Astrocyte (in vitro differentiated cells and primary cell): Measurements from ENCODE around the gene GLRX5. TPM values are rescaled to one million over a fixed set of nuclear protein-coding genes. Genes with fewer than 3 reads are reported as not detected.
A peak's percentile ranks its signal among the peaks of the same experiment; 100 is the strongest.

ENCODE experiments used
- DNase-seq: peaks from one replicate; pipeline ENCODE4 v3.0.0-alpha.2; 2010; ENCODE audit warnings: low read depth
- FAIRE-seq: peaks from 2 replicates; lab custom pipeline; 2011; peaks lifted over from hg19 to GRCh38; lab: Jason Lieb, UNC
- H2AFZ ChIP-seq: 2 replicates; pipeline ENCODE4 v1.6.0; 2012; ENCODE audit warnings: low read depth, low read length, inconsistent platforms
- H3K27ac ChIP-seq: 2 replicates; pipeline ENCODE4 v1.5.1; 2011; ENCODE audit warnings: low read depth, low read length, inconsistent platforms
- H3K27me3 ChIP-seq: 2 replicates; pipeline ENCODE4 v1.6.0; 2011; ENCODE audit warnings: low read length, inconsistent platforms; ENCODE audit not compliant: insufficient read depth
- H3K36me3 ChIP-seq: 2 replicates; pipeline ENCODE4 v1.5.1; 2011; ENCODE audit warnings: low read length, inconsistent platforms; ENCODE audit not compliant: insufficient read depth
- H3K4me1 ChIP-seq: 2 replicates; pipeline ENCODE4 v1.5.1; 2011; ENCODE audit warnings: low read length, inconsistent platforms; ENCODE audit not compliant: insufficient read depth
- H3K4me2 ChIP-seq: 2 replicates; pipeline ENCODE4 v1.6.0; 2012; ENCODE audit warnings: low read length, inconsistent platforms
- H3K4me3 ChIP-seq: 2 replicates; pipeline ENCODE4 v1.5.1; 2011; ENCODE audit warnings: low read depth, mild to moderate bottlenecking, low read length, inconsistent platforms; ENCODE audit not compliant: insufficient read depth
- H3K79me2 ChIP-seq: 2 replicates; pipeline ENCODE4 v1.6.0; 2012; ENCODE audit warnings: mild to moderate bottlenecking, low read length, inconsistent platforms; ENCODE audit not compliant: insufficient read depth
- H3K9ac ChIP-seq: 2 replicates; pipeline ENCODE4 v1.6.0; 2012; ENCODE audit warnings: mild to moderate bottlenecking, low read length, inconsistent platforms
- H3K9me3 ChIP-seq: 2 replicates; pipeline ENCODE4 v1.5.1; 2012; ENCODE audit warnings: low read depth, mild to moderate bottlenecking, low read length, inconsistent platforms; ENCODE audit not compliant: insufficient read depth
- H4K20me1 ChIP-seq: 2 replicates; pipeline ENCODE4 v1.6.0; 2012; ENCODE audit warnings: low read length, inconsistent platforms; ENCODE audit not compliant: insufficient read depth
- H3K27ac Mint-ChIP-seq: one replicate; pipeline ENCODE4 v1.8.0; 2021; ENCODE audit warnings: mild to moderate bottlenecking, mixed read lengths; ENCODE audit not compliant: unreplicated experiment
- H3K27me3 Mint-ChIP-seq: one replicate; pipeline ENCODE4 v1.8.0; 2021; ENCODE audit warnings: low read depth, mixed read lengths; ENCODE audit not compliant: unreplicated experiment
- H3K36me3 Mint-ChIP-seq: one replicate; pipeline ENCODE4 v1.8.0; 2021; ENCODE audit warnings: low read depth, mixed read lengths; ENCODE audit not compliant: unreplicated experiment
- H3K4me1 Mint-ChIP-seq: one replicate; pipeline ENCODE4 v1.8.0; 2021; ENCODE audit warnings: low read depth, mixed read lengths; ENCODE audit not compliant: unreplicated experiment
- H3K4me3 Mint-ChIP-seq: one replicate; pipeline ENCODE4 v1.8.0; 2021; ENCODE audit warnings: mild to moderate bottlenecking, moderate library complexity, mixed read lengths; ENCODE audit not compliant: unreplicated experiment
- H3K9me3 Mint-ChIP-seq: one replicate; pipeline ENCODE4 v1.8.0; 2021; ENCODE audit warnings: mild to moderate bottlenecking, mixed read lengths; ENCODE audit not compliant: unreplicated experiment
- EZH2 ChIP-seq: IDR thresholded peaks from 2 replicates; pipeline ENCODE4 v1.6.1; 2012; ENCODE audit warnings: mild to moderate bottlenecking, low read length, inconsistent platforms; ENCODE audit not compliant: insufficient read depth
- total RNA-seq: library from RNA; stranded (reverse); gene quantifications from 2 replicates; pipeline ENCODE4 v1.2.1, GENCODE V29; 2021
- TF ChIP-seq, protein P1 (sequence below): IDR thresholded peaks from 2 replicates; pipeline ENCODE4 v1.5.1; 2011; ENCODE audit warnings: low read depth, mild to moderate bottlenecking, inconsistent platforms, low read length, moderate library complexity; ENCODE audit not compliant: insufficient read depth

GLRX5 gene
- total RNA-seq, 1 donor from 2014 or later = 50.5 TPM

DNA sequence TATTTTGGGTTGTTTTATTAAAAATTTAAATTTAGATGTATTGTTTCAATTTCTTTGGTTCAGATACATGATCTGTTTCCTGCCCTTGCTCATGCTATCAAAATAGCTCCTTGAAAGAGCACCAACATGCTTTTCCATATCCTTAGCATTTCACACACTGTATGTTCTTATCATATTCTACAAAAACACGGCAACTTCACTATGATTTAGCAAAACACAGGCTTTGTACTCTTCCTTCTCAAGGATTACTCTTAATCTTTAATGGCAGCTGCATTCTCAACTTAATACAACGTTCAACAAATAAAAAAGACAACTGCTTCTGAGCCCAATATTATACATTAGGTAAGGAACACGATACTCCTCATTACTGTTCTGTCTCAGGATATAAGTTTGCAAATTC, 2.9 kb upstream of the GLRX5 start:
- peak overlapping the region; percentile 93 for H3K4me3 ChIP-seq
- peaks cover 68% of the 10 kb centered on the region for H4K20me1 ChIP-seq
- H3K27me3 Mint-ChIP-seq = no peaks in the 10 kb centered on the region
- no peaks in the 10 kb centered on the region for H3K9me3 Mint-ChIP-seq
- DNase-seq = no peak
- peak overlapping the region; percentile 93 for H3K4me3 Mint-ChIP-seq
- peak overlapping the region; percentile 99 for H3K4me2 ChIP-seq
- H2AFZ ChIP-seq = no peak overlapping the region
- H3K9ac ChIP-seq = peak overlapping the region; percentile 92
- TF ChIP-seq, protein P1, sequence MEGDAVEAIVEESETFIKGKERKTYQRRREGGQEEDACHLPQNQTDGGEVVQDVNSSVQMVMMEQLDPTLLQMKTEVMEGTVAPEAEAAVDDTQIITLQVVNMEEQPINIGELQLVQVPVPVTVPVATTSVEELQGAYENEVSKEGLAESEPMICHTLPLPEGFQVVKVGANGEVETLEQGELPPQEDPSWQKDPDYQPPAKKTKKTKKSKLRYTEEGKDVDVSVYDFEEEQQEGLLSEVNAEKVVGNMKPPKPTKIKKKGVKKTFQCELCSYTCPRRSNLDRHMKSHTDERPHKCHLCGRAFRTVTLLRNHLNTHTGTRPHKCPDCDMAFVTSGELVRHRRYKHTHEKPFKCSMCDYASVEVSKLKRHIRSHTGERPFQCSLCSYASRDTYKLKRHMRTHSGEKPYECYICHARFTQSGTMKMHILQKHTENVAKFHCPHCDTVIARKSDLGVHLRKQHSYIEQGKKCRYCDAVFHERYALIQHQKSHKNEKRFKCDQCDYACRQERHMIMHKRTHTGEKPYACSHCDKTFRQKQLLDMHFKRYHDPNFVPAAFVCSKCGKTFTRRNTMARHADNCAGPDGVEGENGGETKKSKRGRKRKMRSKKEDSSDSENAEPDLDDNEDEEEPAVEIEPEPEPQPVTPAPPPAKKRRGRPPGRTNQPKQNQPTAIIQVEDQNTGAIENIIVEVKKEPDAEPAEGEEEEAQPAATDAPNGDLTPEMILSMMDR = no peak
- no peak for TF ChIP-seq EZH2
- peak overlapping the region; percentile 92 for H3K27ac ChIP-seq
- FAIRE-seq = no peak
- H3K9me3 ChIP-seq = no peaks in the 10 kb centered on the region
- H3K79me2 ChIP-seq = peaks cover 77% of the 10 kb centered on the region
- no peak overlapping the region for H3K27ac Mint-ChIP-seq
- no peaks in the 10 kb centered on the region for H3K27me3 ChIP-seq
- H3K4me1 ChIP-seq = peaks cover 56% of the 10 kb centered on the region
- peaks cover 40% of the 10 kb centered on the region for H3K4me1 Mint-ChIP-seq
- no peaks in the 10 kb centered on the region for H3K36me3 ChIP-seq
- H3K36me3 Mint-ChIP-seq = no peaks in the 10 kb centered on the region

DNA sequence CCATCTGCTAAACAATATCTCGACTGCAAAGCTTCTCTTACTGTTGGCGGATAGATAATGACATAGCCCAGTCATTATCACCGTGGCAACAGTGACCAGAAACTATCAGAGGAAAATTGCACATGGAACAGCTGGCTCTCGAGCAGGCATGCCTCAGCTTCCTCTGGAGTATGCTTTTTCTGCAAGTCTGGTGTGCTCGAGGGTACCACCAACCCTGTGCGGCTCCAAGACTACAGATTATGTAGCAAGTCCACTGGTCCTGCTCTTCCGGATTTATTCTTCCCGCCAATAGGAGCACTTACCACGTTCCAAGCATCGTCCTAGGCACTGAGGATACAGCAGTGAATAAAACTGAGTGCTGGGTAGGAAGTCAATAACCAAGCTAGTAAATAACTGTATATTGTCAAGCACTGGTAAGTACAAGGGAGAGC, 1.4 kb upstream of the GLRX5 start:
- Histone ChIP-seq H3K4me2 (peak overlapping the region; percentile 99), H3K4me3 (peak overlapping the region; percentile 93), H3K9me3 (no peaks in the 10 kb centered on the region), H3K9ac (peak overlapping the region; percentile 92), H3K4me1 (peaks cover 50% of the 10 kb centered on the region), H3K79me2 (peaks cover 91% of the 10 kb centered on the region), H3K27ac (peak overlapping the region; percentile 92), H2AFZ (peak overlapping the region; percentile 32), H4K20me1 (peaks cover 71% of the 10 kb centered on the region), H3K36me3 (no peaks in the 10 kb centered on the region), H3K27me3 (no peaks in the 10 kb centered on the region)
- no peaks in the 10 kb centered on the region for H3K27me3 Mint-ChIP-seq
- peak overlapping the region; percentile 93 for H3K4me3 Mint-ChIP-seq
- no peaks in the 10 kb centered on the region for H3K9me3 Mint-ChIP-seq
- TF ChIP-seq EZH2 = no peak
- TF ChIP-seq, protein P1 = no peak
- FAIRE-seq (no peak), DNase-seq (peak; percentile 42)
- H3K4me1 Mint-ChIP-seq = peaks cover 38% of the 10 kb centered on the region
- no peaks in the 10 kb centered on the region for H3K36me3 Mint-ChIP-seq
- H3K27ac Mint-ChIP-seq = peak overlapping the region; percentile 27

DNA sequence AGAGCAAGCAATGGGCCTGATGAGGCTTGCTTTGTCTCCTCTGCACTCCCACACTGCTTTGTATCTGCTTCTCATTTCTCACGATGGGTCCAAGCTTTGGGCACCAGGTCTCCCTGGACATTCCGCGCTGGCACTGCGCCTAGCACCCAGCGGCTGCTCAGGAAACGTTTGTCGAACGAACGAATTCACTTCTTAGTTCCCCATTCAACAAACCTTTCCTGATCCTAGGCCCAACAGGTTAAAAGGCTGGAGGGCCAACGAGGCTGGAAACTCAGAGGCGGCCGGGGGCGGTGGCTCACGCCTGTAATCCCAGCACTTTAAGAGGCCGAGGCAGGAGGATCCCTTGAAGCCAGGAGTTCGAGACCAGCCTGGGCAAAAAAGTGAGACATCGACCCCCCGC, 1.0 kb upstream of the GLRX5 start:
- Histone ChIP-seq H4K20me1 (peaks cover 74% of the 10 kb centered on the region), H3K4me2 (peak overlapping the region; percentile 99), H3K9me3 (no peaks in the 10 kb centered on the region), H3K4me1 (peaks cover 50% of the 10 kb centered on the region), H3K27ac (peak overlapping the region; percentile 92), H3K27me3 (no peaks in the 10 kb centered on the region), H3K36me3 (no peaks in the 10 kb centered on the region), H2AFZ (peak overlapping the region; percentile 32), H3K79me2 (peaks cover 93% of the 10 kb centered on the region), H3K4me3 (peak overlapping the region; percentile 93), H3K9ac (peak overlapping the region; percentile 92)
- TF ChIP-seq, protein P1 = no peak
- TF ChIP-seq EZH2 = no peak
- no peaks in the 10 kb centered on the region for H3K36me3 Mint-ChIP-seq
- peaks cover 38% of the 10 kb centered on the region for H3K4me1 Mint-ChIP-seq
- peak overlapping the region; percentile 83 for H3K27ac Mint-ChIP-seq
- no peaks in the 10 kb centered on the region for H3K27me3 Mint-ChIP-seq
- H3K9me3 Mint-ChIP-seq = no peaks in the 10 kb centered on the region
- FAIRE-seq (no peak), DNase-seq (no peak)
- peak overlapping the region; percentile 93 for H3K4me3 Mint-ChIP-seq
